Right ventricle myocardium superior (tissue), 1 donor: ENCODE measurements around the gene ZBTB45. TPM values are rescaled to one million over a fixed set of nuclear protein-coding genes. Genes with fewer than 3 reads are reported as not detected.
"Not testable (repeated sequence)": the region's sequence is repeated elsewhere in the genome, so short reads cannot be mapped to it uniquely, and the experiment has no call there.

Experiments used
- ATAC-seq: fragments of 200-7000 bp; cut with Tn5 transposase; one replicate; pipeline ENCODE4 v1.9.1; 2020; ENCODE audit warnings: mild to moderate bottlenecking; ENCODE audit not compliant: poor library complexity
- DNase-seq: peaks from one replicate; pipeline ENCODE4 v3.0.0-alpha.2; 2020
- intact Hi-C: fragments of 100-400 bp; cut with DNase I; formaldehyde crosslinking; loops from one replicate; pipeline ENCODE4 v1.11.2; 2022
- total RNA-seq: library from RNA; stranded (reverse); fragmentation: NEBNext Ultra II Directional; extraction: Animal tissue kit (Norgen Biotek cat#: 25700); gene quantifications from one replicate; pipeline ENCODE4 v1.2.1, GENCODE V29; 2021
- donor health status: DM: no; HTN: yes; CAD: no; lungs with severe emphysema.

ZBTB45 gene
- total RNA-seq, 1 donor from 2014 or later, result 7.9 TPM

- intact Hi-C loops, result no loop called here
- DNase-seq (no peak), ATAC-seq (no peak)
These were observed 37.2 kb downstream of the ZBTB45 start for GRCh38 chr19:58482372-58482771.

DNA sequence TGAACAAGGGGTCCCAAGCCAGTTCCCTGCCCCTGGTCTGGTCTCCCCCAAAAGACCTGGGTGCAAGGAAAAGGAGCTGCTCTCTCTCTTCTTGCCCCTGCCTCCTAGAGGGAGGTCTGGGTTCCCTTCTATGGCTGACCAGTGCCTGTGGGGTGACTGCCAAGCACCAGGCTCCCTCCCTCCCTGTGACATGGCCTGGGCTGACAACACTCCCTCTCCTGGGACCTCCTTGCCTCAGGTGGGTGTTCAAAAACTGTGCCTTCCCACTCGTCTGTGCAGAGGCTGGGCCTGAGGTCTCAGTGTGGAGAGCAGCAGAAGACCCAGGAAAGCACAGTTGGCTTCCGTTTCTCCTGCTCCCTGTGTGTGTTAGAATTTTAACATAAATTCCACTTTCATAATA lies 38.8 kb downstream of the ZBTB45 start:
- intact Hi-C loops, result no loop called here
- ATAC-seq, result no peak
- no peak for DNase-seq

GRCh38 chr19:58480481-58480830 lies 39.2 kb downstream of the ZBTB45 start:
- intact Hi-C loops, result no loop called here
- ATAC-seq, result no peak
- no peak for DNase-seq

GRCh38 chr19:58479736-58480480 lies 39.7 kb downstream of the ZBTB45 start:
- no peak for ATAC-seq
- intact Hi-C loops, result no loop called here
- DNase-seq, result no peak

DNA sequence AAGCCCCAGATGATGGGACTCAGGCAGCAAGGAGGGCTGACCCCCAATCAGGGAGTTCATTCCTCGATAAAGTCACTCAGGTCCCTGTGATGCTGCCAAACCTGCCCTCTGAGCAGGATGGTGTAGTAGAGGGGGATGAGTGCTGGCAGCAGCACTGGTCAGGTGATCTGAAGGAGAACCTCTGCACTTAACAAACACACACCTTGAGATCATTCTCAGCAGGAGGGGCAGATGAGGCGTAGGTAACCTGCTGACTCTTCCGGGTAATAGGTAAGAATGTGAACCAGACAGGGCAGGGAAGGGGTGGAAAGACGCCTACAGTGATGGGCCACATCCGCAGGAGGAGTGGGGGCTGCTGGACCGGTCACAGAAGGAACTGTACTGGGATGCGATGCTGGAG lies 40.3 kb downstream of the ZBTB45 start:
- ATAC-seq (no peak), DNase-seq (no peak)
- intact Hi-C loops, result no loop called here

DNA sequence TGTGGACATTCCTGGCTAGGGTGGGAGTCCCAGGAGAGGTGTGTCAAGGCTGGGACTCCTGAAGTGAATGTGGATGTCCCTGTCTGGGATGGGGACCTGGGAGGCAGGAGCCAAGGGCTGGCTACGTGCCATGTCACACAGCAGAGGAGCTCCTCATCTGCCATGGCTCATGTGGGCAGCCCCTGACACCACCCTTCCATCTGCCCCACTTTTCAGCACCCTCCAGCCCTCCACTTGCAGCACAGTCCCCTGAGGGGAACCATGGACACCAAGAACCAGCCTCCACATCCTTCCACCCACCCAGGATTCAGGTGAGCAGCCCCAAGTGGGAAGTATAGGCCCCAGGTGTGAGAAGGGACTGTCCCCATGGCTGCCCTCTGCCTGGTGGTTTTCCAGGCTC lies 41.7 kb downstream of the ZBTB45 start:
- DNase-seq (no peak), ATAC-seq (no peak)
- intact Hi-C loops, result no loop called here

GRCh38 chr19:58477130-58477529 lies 42.5 kb downstream of the ZBTB45 start:
- intact Hi-C loops, result no loop called here
- DNase-seq, result peak; percentile 53
- no peak for ATAC-seq

DNA sequence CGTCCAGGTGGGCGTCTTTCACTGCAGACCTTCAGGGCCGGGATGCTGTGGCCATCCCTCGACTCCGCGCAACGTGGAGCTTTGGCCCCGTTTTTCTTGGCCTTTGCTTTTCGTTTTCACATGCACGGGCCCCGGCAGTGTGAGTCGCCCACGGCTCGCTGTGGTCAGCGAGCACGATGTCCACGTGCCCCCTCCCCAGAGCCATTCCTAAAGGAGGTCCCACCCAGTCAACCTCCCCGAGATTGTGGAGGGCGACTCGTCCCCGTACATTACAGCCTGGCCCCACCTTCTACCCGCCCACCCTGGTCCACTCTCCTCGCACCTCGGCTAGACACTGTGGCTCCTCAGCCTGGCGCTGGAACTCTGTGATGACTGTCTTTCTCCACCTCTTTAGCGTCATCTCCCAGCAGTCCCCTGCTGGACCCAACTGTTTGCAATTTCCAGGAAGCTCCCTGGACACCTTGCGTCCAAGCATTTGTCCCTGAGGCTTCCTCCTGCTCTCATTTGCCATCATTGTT lies 43.1 kb downstream of the ZBTB45 start:
- ATAC-seq (peak; percentile 0), DNase-seq (no peak)
- intact Hi-C loops, result no loop called here

DNA sequence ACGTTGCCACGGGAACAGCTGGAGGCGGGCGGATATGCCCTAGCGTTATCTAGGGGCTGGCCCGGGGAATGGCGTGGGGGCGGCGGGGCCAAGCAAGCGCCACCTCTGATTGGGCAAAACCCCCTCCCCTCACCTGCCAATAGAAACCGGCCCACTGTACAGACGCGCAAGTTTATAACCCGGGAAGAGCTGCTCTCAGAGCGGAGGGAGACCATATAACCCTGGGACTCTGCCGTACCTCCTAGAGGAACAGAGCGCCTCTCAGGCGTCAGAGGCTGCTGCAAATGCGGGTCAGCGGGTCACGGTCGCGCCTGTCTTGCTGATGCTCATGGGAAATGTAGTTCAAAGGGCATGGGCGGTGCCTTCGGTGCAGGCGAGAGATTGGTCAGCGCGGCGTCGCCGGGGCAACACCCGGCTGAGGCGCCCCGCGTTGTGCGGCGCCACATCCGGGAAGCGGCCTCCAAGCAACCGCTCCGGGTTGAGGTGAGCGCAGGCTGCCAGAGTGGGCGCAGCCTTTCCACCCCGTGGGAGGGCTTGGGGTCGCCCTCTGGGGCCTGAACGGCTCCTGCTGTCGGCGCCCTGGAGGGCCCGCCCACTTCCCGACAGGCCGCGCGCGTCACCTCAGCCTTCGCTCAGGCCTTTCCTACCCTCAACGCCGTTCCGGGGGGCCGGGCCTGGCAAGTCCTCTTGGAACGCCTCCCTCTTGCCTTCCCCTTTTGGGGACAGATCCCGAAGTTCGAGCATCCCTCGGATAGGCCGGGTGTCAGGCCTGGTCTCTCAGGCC lies 43.7 kb downstream of the ZBTB45 start, which contains the start of gene ZNF446:
Gene ZNF446 (plus strand): TSS at position 639 of the 784 bp plus-strand sequence. CDS start 867 bp downstream, outside the sequence.
- DNase-seq (peak; percentile 98), ATAC-seq (peak; percentile 95)
- intact Hi-C loops, result no loop called here

- intact Hi-C loops, result no loop called here
- ATAC-seq (no peak), DNase-seq (no peak)
These were observed 44.5 kb downstream of the ZBTB45 start for GRCh38 chr19:58474997-58475713.

- DNase-seq (no peak), ATAC-seq (no peak)
These were observed 45.2 kb downstream of the ZBTB45 start for GRCh38 chr19:58474291-58474996.

DNA sequence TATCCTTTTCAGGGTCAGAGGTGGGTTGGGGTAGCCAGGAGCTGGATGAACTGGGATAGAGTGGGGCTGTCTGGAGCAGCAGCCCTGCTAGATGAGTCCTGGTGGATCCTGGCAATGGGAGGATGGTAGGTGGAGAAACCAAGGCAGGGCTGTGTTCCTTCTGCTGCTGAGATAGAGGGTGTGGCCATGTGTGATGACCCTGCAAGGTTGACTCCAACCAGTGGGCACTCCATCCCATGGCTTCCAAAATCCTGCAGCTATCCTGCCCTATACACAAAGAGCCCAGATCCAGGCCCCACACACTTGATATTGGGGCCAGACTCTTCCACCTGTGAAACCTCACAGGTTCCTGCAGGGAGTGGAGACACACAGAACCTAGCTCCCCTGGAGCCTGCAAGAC lies 45.8 kb downstream of the ZBTB45 start:
- intact Hi-C loops, result no loop called here
- DNase-seq, result no peak
- no peak for ATAC-seq

More at GRCh38 chr19:58474291-58474996, 45.2 kb downstream of the ZBTB45 start:
- intact Hi-C loops, result no loop called here

DNA sequence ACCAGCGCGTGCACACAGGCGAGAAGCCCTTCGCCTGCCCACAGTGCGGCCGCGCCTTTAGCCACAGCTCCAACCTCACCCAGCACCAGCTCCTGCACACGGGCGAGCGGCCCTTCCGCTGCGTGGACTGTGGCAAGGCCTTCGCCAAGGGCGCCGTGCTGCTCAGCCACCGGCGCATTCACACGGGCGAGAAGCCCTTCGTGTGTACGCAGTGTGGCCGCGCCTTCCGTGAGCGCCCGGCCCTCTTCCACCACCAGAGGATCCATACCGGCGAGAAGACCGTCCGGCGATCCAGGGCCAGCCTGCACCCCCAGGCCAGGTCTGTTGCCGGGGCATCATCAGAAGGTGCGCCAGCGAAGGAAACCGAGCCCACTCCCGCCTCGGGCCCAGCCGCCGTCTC lies 47.9 kb downstream of the ZBTB45 start:
- DNase-seq (no peak), ATAC-seq (no peak)
- intact Hi-C loops, result no loop called here

- not testable (repeated sequence) for ATAC-seq, DNase-seq
These were observed 48.6 kb downstream of the ZBTB45 start for GRCh38 chr19:58470837-58471543.

GRCh38 chr19:58469241-58470013 lies 50.2 kb downstream of the ZBTB45 start:
- DNase-seq (no peak), ATAC-seq (no peak)
- intact Hi-C loops, result no loop called here

More at GRCh38 chr19:58470837-58471543, 48.6 kb downstream of the ZBTB45 start:
- intact Hi-C loops, result not testable (repeated sequence)

DNA sequence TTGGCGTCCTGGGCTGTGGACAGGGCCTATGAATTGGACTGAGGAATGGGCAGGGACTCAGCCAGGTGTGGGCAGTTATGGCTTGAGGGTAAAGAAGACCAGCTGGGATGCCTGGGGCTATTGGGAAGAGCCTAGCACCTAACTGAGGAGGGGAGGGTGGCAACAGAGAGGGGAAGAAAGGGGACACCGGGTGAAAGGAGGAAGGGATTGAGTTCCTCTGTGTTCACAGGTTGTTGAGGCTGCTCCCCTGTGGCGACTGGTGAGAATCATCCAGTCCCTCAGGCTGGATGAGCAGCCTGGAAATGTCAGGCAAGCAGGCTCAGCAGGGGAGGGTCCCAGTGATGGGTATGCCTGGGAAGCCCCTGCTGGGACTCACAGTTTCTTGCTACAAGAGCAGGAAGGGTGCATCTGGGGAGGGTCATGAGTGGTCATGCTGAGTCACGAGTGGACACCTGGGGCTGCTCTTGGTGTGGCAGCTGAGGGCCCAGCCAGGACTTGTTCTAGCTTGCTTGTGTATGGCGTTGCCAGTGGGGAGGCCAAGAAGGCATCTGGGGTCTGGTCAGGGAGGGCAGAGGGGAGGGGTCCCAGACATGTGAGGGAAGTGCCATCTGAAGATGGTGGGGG lies 51.3 kb downstream of the ZBTB45 start:
- ATAC-seq, result no peak
- no peak for DNase-seq
- intact Hi-C loops, result no loop called here
